Activated gamma-delta T cell (primary cell): ENCODE data around the gene DENND5B.
"Not testable (repeated sequence)": the region's sequence is repeated elsewhere in the genome, so short reads cannot be mapped to it uniquely, and the experiment has no call there.

Experiments used
- DNase-seq: peaks from one replicate; lab custom pipeline; 2025; lab: John Stamatoyannopoulos, UW

DENND5B gene

DNA sequence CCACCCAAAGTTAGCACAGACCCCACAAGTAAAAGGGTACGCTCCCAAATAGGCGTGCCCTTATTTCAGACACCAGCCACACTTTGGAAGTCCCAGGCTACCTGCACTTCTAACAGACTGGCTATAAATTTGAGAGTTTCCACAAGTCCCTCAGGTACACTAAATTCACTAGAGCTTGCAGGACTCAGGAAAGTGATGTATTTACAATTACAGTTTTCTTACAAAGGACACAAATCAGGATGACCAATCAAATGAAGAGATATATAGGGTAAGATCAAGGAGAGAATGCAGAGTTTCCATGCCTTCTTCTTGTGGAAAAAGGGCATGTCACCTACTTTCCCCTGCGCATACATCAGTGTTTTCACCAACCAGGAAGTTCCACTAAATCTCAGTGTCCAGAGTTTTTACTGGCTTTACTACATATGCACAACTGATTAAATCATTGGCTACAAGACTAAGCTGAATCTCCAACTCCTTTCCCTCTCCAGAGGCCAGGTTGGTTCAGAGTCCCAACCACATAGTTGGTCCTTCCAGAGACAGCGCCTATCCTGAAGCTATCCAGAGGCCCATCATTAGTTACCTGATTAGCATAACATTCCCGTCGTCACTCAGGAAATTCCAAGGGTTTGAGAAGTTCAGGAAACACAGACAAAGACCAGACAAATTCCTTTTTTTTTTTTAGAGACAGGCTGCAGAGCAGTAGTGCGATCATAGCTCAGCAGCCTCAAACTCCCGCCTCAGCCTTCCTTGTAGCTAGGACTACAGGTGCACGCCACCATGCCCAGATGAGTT lies 84.2 kb downstream of the DENND5B start:
- DNase-seq = no peak

DNA sequence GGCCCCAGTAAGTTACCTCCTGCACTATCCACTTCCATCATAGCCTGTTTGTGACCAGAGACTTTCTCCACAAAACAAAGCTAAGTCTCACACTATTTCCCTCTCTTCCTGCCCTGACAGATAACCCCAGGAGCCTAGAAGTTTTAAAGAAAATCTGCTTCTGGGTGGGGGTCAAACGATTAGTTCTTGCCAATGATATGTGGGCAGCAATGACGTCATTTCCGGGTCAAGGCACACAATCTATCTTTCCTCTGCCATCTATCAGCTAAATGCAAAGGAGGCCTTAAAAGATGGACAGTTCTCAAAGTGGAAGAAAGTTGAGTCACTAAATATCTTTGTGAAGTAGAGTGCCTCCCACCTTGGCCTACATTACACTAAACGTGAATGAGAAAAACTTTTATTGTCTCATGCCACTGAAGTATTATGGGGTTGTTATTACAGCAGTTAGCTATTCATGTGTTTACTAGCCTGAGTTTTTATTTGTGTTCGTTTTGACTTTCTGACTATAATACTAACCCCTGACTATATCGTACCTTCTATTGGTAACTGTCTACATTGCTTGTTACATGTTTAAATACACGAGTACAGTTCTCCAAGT lies 86.2 kb downstream of the DENND5B start:
- no peak for DNase-seq

GRCh38 chr12:31501014-31501413 lies 89.9 kb downstream of the DENND5B start:
- DNase-seq = not testable (repeated sequence)

GRCh38 chr12:31499567-31499966 lies 91.4 kb downstream of the DENND5B start:
- DNase-seq = no peak

- no peak for DNase-seq
These were observed 92.5 kb downstream of the DENND5B start for GRCh38 chr12:31498424-31498823.

- DNase-seq = no peak
These were observed 94.7 kb downstream of the DENND5B start for GRCh38 chr12:31496257-31496656.

GRCh38 chr12:31494455-31494854 lies 96.5 kb downstream of the DENND5B start:
- DNase-seq = no peak

- no peak for DNase-seq
These were observed 98.2 kb downstream of the DENND5B start for GRCh38 chr12:31492599-31493196.

DNA sequence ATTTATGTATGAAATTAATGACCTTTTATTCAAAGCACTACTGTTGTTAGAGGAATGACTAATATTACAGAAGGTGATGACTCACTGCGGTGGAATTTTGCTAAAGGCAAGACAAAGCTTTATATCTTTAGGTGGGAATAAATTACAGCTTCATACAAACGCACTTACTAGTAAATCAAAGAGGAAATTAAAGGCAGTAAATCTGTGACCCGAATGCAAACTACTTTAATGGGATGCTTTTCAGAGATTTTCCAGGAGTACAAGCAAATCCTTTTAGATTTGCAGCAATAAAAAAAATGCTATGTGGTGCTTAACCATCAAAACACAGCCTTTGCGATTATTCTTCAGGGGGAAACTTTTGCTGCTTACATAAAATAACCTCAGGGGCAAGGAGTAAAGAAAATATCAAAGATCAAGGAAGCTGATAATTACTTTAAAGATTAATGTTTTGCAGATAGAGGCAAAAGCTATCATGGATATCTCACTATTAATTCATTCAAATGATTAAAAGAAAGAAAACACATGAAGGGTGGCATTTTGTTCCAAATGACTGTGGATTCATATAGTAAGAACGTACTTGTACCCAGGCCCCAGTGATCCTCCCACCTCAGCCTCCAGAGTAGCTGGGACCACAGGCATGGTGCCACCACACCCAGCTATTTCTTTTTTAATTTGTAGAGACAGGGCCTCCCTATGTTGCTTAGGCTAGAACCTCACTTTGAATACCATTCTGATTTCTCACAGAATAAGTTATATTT lies 98.9 kb downstream of the DENND5B start:
- no peak for DNase-seq

- no peak for DNase-seq
These were observed 99.6 kb downstream of the DENND5B start for GRCh38 chr12:31491241-31491794.

DNA sequence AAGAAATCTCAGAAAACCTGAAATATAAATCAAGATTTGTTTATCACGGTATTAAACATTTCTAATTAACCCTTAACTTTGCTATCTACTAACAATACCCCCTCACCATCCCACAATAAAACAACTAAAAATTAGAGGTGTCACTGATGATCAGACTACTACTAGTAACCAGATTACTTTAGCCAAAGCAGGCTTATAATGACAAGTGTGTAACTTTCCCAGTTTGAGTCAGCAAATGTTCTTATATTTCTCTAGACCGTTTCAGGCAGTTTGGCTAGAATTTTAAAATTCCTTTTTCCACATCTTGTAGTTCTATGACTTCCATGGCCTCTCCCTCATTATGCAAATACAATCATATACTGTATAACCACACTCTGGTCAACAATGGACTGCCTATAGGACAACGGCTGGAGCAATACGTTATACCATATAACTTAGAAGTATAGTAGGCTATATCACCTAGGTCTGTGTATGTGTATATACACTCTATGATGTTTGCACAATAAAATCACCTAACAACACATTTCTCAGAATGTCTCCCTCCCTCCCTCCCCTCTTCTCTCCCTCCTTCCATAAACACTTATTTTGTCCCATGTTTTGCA lies 102.1 kb downstream of the DENND5B start:
- no peak for DNase-seq

- DNase-seq = no peak
These were observed 105.4 kb downstream of the DENND5B start for GRCh38 chr12:31485571-31485970.

- no peak for DNase-seq
These were observed 108.1 kb downstream of the DENND5B start for GRCh38 chr12:31482816-31483215.

- no peak for DNase-seq
These were observed 109.5 kb downstream of the DENND5B start for GRCh38 chr12:31481415-31481814.

- DNase-seq = no peak
These were observed 111.3 kb downstream of the DENND5B start for GRCh38 chr12:31479516-31480210.

DNA sequence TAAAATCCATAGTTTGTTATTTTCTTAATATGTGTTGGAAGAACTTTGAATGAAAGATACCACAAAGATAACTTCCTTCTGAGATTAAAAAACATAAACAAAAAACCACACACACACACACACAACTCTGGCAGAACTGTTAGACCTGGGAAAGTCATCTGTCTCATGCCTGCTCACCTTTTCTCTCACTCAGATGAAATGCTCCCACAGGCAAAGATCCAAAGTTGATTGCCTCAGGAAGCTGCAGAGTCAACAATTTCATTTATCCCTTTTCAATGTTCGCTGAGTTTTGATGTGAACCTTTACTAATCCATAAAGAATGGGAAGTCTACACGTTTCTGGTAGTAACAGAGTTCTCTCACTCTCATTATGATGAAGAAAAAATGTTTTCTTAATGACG lies 112.0 kb downstream of the DENND5B start:
- DNase-seq = no peak

DNA sequence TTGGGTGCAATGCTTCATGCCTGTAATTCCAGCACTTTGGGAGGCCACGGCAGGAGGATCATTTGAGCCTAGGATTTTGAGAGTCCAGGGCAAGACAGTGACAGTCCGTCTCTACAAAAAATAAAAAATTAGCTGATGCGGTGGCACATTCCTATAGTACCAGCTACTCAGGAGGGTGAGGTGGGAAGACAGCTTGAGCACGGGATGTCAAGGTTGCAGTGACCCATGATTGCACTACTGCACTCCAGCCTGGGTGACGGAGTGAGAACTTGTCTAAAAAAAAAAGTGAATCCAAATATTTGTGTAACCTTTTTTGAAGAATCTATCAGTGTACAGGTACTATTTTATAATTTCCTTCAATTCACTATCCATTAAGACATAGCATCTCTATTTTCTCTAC lies 112.5 kb downstream of the DENND5B start:
- DNase-seq = no peak

DNA sequence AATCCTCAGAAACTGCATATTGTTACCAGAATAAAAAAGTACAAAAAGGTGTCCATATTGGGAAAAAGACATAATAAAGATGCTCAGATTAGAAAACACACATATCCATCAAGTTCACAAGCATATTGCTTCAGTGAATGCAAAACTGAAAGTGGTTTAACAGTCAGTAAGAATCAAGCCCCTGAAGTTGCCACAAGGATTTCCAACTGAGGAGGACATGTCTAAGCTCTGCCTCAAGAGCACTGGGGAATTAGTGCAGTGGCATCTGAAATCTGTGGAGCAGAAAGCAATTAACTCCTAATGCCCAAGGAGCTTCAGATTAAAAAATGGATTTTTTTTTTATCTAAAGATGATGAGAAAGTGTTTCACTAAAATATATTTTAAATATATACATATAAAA lies 113.2 kb downstream of the DENND5B start:
- no peak for DNase-seq

- DNase-seq = no peak
These were observed 114.5 kb downstream of the DENND5B start for GRCh38 chr12:31476437-31476836.

DNA sequence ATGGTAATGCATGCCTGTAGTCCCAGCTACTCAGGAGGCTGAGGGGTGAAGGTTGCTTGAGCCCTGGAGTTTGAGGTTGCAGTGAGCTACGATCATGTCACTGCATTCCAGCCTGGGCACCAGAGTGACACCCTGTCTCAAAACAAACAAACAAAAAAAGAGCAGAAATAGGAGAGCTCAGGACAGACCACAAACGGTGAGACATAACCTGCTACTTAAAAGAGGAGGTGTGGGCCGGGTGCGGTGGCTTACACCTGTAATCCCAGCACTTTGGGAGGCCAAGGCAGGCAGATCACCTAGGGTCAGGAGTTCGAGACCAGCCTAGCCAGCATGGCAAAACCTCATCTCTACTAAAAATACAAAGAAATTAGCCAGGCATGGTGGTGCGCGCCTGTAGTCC lies 115.3 kb downstream of the DENND5B start:
- not testable (repeated sequence) for DNase-seq

DNA sequence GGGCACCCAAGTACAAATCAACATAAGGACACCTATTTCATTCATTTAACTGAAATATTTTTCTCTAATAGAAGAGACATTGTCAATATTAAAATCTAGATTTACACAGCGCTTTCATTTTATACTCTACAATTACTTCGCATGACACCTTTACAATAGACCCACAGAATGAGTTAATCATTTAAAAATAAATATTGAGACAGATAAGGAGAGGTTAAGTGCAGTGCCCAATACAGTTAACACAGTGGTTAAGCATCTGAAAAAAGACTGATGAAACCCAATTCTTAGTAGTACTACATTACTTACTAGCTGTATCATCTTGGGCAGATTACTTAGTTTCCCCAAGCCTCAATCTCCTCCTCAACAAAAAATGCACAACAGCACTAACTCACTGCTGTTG lies 116.2 kb downstream of the DENND5B start:
- no peak for DNase-seq
